WTC11 (cell line): ENCODE measurements around the gene TOX2.

Experiments used
- CREM ChIP-seq: sonication (generic); formaldehyde crosslinking; IDR thresholded peaks from 2 replicates; pipeline ENCODE4 v1.8.1; 2022; ENCODE audit warnings: mild to moderate bottlenecking, missing genetic modification reagents, moderate library complexity
- CTCF ChIP-seq: fragments of 200-600 bp; IDR thresholded peaks from 2 replicates; pipeline ENCODE4 v1.8.0; 2022; ENCODE audit warnings: antibody characterized with exemption
- E2F5 ChIP-seq: sonication (generic); formaldehyde crosslinking; IDR thresholded peaks from 2 replicates; pipeline ENCODE4 v1.8.1; 2022; ENCODE audit warnings: mild to moderate bottlenecking, moderate library complexity, missing genetic modification reagents
- PRRX2 ChIP-seq: fragments of 250-450 bp; sonication (Bioruptor Pico); IDR thresholded peaks from 2 replicates; pipeline ENCODE4 v1.8.0; 2021; ENCODE audit warnings: mild to moderate bottlenecking

GRCh38 chr20:44072384-44072783, 157.7 kb downstream of the TOX2 start:
- TF ChIP-seq CREM = no peak
- TF ChIP-seq CTCF = no peak
- no peak for TF ChIP-seq E2F5 (CRISPR knock-in tag)
- no peak for TF ChIP-seq PRRX2
